GM12801 (cell line): ENCODE data around the gene MAP1S.

ENCODE experiments used
- TF ChIP-seq, protein P1 (sequence below): IDR thresholded peaks from one replicate; pipeline ENCODE4 v1.5.1; 2011; ENCODE audit warnings: control low read depth; ENCODE audit not compliant: insufficient read length; ENCODE audit errors: extremely low read depth

The MAP1S gene

GRCh38 chr19:17686592-17687024 is 32.7 kb upstream of the MAP1S start:
- TF ChIP-seq, protein P1, sequence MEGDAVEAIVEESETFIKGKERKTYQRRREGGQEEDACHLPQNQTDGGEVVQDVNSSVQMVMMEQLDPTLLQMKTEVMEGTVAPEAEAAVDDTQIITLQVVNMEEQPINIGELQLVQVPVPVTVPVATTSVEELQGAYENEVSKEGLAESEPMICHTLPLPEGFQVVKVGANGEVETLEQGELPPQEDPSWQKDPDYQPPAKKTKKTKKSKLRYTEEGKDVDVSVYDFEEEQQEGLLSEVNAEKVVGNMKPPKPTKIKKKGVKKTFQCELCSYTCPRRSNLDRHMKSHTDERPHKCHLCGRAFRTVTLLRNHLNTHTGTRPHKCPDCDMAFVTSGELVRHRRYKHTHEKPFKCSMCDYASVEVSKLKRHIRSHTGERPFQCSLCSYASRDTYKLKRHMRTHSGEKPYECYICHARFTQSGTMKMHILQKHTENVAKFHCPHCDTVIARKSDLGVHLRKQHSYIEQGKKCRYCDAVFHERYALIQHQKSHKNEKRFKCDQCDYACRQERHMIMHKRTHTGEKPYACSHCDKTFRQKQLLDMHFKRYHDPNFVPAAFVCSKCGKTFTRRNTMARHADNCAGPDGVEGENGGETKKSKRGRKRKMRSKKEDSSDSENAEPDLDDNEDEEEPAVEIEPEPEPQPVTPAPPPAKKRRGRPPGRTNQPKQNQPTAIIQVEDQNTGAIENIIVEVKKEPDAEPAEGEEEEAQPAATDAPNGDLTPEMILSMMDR, result no peak

DNA sequence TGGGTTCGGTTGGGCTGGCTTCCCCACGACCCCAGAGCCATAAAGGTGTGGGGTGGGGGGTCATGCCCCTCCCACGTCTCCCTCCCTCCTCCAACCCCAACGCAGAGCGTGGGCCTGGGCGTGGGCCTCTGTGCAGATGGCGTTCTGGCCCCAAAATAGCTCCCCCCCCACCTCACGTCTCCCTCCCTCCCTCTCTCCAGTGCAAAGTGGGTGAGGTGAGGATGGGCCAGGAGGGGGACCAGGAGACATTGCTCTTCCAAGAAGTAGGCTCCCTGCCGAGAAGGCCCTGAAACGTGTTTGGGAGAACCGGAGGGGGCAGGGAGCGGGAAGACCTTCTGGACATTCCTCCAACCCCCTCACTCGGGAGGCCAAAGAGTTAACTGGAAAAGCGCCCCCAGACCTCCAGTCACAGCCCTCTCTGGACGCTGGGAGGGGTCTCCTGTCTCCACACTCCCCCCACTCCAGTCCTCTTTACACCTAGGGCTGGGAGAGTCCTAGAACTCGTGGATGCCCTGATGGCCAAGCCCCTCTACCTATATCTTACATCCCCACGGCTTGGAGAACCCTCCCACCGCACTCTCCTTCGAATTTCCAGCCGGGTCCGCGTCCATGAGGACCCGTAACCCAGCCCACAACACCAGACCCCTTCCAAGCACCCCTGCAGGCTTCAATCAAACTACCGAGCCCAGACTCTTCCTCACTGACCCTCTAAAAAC is 32.0 kb upstream of the MAP1S start:
- TF ChIP-seq, protein P1, result no peak

- TF ChIP-seq, protein P1, result no peak
Measured at GRCh38 chr19:17687857-17688784, 31.2 kb upstream of the MAP1S start, which contains the start of gene UNC13A. Gene UNC13A (minus strand): TSS chr19:17688354. CDS start chr19:17688199, 155 bp downstream.

- TF ChIP-seq, protein P1, result no peak
Measured at GRCh38 chr19:17688853-17689595, 30.3 kb upstream of the MAP1S start.

GRCh38 chr19:17692566-17692965 is 26.7 kb upstream of the MAP1S start:
- TF ChIP-seq, protein P1, result no peak

GRCh38 chr19:17695198-17695597 is 24.1 kb upstream of the MAP1S start:
- TF ChIP-seq, protein P1, result no peak
